K562 (cell line): Measurements from ENCODE around the gene MAP3K19. TPM values are rescaled to one million over a fixed set of nuclear protein-coding genes. Genes with fewer than 3 reads are reported as not detected.
A peak's percentile ranks its signal among the peaks of the same experiment; 100 is the strongest.

Experiments
- BCOR ChIP-seq: fragments of 450-650 bp; IDR thresholded peaks from 2 replicates; pipeline ENCODE4 v1.6.1; 2016
- ESRRA ChIP-seq: fragments of 450-650 bp; IDR thresholded peaks from 2 replicates; pipeline ENCODE4 v1.6.1; 2014; ENCODE audit warnings: low read depth, mild to moderate bottlenecking, moderate library complexity, borderline replicate concordance
- FOXM1 ChIP-seq, 2 experiments: fragments of 450-650 bp in 1 of 2; sonication (generic) in 1 of 2; formaldehyde crosslinking in 1 of 2; IDR thresholded peaks; 2 replicates each; pipeline versions ENCODE4 v1.6.1 to v1.9.0; 2017 to 2022; ENCODE audit warnings: low read depth in 2 of 2, mild to moderate bottlenecking in 2 of 2, missing genetic modification reagents in 1 of 2, moderate library complexity in 1 of 2
- GTF2B ChIP-seq: IDR thresholded peaks from 2 replicates; pipeline ENCODE4 v1.6.1; 2011; ENCODE audit not compliant: insufficient read length; ENCODE audit errors: extremely low read depth
- HLTF ChIP-seq: fragments of 450-650 bp; IDR thresholded peaks from 2 replicates; pipeline ENCODE4 v1.6.1; 2016
- MCM5 ChIP-seq: fragments of 450-650 bp; IDR thresholded peaks from 2 replicates; pipeline ENCODE4 v1.6.1; 2016; ENCODE audit warnings: low read depth
- MIER1 ChIP-seq: fragments of 450-650 bp; IDR thresholded peaks from 2 replicates; pipeline ENCODE4 v1.6.1; 2016; ENCODE audit warnings: antibody characterized with exemption, mild to moderate bottlenecking, low read depth
- NEUROD1 ChIP-seq: fragments of 150-350 bp; IDR thresholded peaks from 2 replicates; pipeline ENCODE4 v1.6.1; 2014; ENCODE audit warnings: borderline replicate concordance, low read length, low read depth; ENCODE audit not compliant: partially characterized antibody
- PHTF2 ChIP-seq: fragments of 250-450 bp; sonication (Bioruptor Pico); IDR thresholded peaks from 2 replicates; pipeline ENCODE4 v1.5.0; 2021; ENCODE audit warnings: mild to moderate bottlenecking
- PURB ChIP-seq: sonication (generic); formaldehyde crosslinking; IDR thresholded peaks from 2 replicates; pipeline ENCODE4 v1.9.0; 2021; ENCODE audit warnings: low read depth, mild to moderate bottlenecking, missing genetic modification reagents
- RUNX1 ChIP-seq: sonication (generic); IDR thresholded peaks from 2 replicates; pipeline ENCODE4 v1.6.1; 2016; ENCODE audit warnings: antibody characterized with exemption, low read depth
- SNIP1 ChIP-seq: fragments of 450-650 bp; IDR thresholded peaks from 2 replicates; pipeline ENCODE4 v1.7.1; 2017; ENCODE audit warnings: low read depth, mild to moderate bottlenecking
- TAF1 ChIP-seq: IDR thresholded peaks from 2 replicates; pipeline ENCODE4 v1.6.1; 2011; ENCODE audit warnings: mild to moderate bottlenecking, low read length, moderate library complexity; ENCODE audit not compliant: insufficient read depth, control insufficient read depth, severe bottlenecking; ENCODE audit errors: extremely low read depth
- ZNF696 ChIP-seq: fragments of 250-450 bp; sonication (Bioruptor Pico); conservative IDR thresholded peaks from 2 replicates; pipeline ENCODE4 v1.4.0; 2020; ENCODE audit warnings: mild to moderate bottlenecking, moderate library complexity
- ZNF766 ChIP-seq: fragments of 200-800 bp; sonication (Bioruptor generic); conservative IDR thresholded peaks from 2 replicates; pipeline ENCODE4 v1.6.1; 2016; ENCODE audit warnings: missing genetic modification characterization, missing compliant biosample characterization
- polyA plus RNA-seq, 8 experiments: library from polyadenylated mRNA; depleted of rRNA in 4 of 8; stranded (reverse) in 5 of 8; unstranded in 3 of 8; fragments of >200 nt; fragmentation: Nextera tagmentation in 2 of 8; fragmentation: Illumina TruSeq in 1 of 8; extraction: Ambion mirVana in 2 of 8; extraction: Trizol in 1 of 8; gene quantifications; 2 replicates each; pipeline versions ENCODE4 v1.2.1 to v1.2.3, GENCODE V29; 2011 to 2014; ENCODE audit warnings: inconsistent platforms in 1 of 8, missing spikeins in 1 of 8
- total RNA-seq, 7 experiments: library from RNA; depleted of rRNA in 6 of 7; stranded (reverse); fragments of >200 nt in 6 of 7; fragmentation: Illumina TruSeq in 2 of 7; extraction: Trizol in 2 of 7; gene quantifications; 2 replicates each; pipeline versions ENCODE4 v1.2.1 to v1.2.3, GENCODE V29; 2011 to 2021; ENCODE audit warnings: low replicate concordance in 1 of 7
- TF ChIP-seq, protein P1 (sequence below): sonication (generic); formaldehyde crosslinking; IDR thresholded peaks from 2 replicates; pipeline ENCODE4 v1.8.0; 2022; ENCODE audit warnings: mild to moderate bottlenecking, missing genetic modification reagents
- TF ChIP-seq, protein P2 (sequence below): fragments of 250-450 bp; sonication (Bioruptor Pico); IDR thresholded peaks from 2 replicates; pipeline ENCODE4 v1.9.0; 2021; ENCODE audit warnings: mild to moderate bottlenecking, inconsistent platforms
- TF ChIP-seq, protein P3 (sequence below): fragments of 150-350 bp; IDR thresholded peaks from 2 replicates; pipeline ENCODE4 v1.6.1; 2014; ENCODE audit warnings: low read depth, mild to moderate bottlenecking, low read length, borderline replicate concordance

MAP3K19 gene
- total and polyA plus RNA-seq, 9 of the 15 experiments (the other 6 are each of a cell fraction or from before 2014, with no cell fraction given) = 0.29 TPM; not detected in 8

DNA sequence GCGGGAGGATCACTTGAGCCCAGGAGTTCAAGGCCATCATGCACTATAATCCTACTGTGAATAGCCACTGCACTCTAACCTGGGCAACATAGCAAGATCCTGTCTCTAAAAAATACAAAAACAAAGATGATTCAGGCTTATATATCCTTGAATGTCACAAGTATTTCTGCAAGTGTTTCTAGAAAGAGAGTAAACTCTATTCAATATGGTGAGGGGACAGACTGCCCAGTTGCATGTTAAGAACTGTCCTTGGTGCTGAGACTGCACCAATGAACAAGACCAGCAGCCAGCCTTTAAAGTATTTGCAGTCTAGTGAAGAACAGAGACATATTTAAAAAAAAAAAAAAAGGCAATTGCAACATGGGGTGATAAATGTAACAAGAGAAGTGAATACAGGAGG is 16.4 kb downstream of the MAP3K19 start (continued):
- TF ChIP-seq, protein P1, sequence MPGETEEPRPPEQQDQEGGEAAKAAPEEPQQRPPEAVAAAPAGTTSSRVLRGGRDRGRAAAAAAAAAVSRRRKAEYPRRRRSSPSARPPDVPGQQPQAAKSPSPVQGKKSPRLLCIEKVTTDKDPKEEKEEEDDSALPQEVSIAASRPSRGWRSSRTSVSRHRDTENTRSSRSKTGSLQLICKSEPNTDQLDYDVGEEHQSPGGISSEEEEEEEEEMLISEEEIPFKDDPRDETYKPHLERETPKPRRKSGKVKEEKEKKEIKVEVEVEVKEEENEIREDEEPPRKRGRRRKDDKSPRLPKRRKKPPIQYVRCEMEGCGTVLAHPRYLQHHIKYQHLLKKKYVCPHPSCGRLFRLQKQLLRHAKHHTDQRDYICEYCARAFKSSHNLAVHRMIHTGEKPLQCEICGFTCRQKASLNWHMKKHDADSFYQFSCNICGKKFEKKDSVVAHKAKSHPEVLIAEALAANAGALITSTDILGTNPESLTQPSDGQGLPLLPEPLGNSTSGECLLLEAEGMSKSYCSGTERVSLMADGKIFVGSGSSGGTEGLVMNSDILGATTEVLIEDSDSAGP (CRISPR knock-in tag) = no peak
- TF ChIP-seq TAF1 (no peak), HLTF (no peak), ESRRA (no peak), PURB (CRISPR knock-in tag) (no peak), BCOR (no peak), SNIP1 (no peak), MIER1 (peak; percentile 95), FOXM1 (IDR thresholded peaks at IDR 0.05; ENCODE audit: low read depth) (no peak), FOXM1 (CRISPR knock-in tag; IDR thresholded peaks at IDR 0.05; ENCODE audit: low read depth) (no peak), PHTF2 (CRISPR knock-in tag) (no peak), GTF2B (no peak), MCM5 (no peak), RUNX1 (no peak), ZNF696 (CRISPR knock-in tag) (no peak), ZNF766 (CRISPR knock-in tag) (peak; percentile 47; the same call in 1 of the 2 replicates), NEUROD1 (no peak)
- TF ChIP-seq, protein P2, sequence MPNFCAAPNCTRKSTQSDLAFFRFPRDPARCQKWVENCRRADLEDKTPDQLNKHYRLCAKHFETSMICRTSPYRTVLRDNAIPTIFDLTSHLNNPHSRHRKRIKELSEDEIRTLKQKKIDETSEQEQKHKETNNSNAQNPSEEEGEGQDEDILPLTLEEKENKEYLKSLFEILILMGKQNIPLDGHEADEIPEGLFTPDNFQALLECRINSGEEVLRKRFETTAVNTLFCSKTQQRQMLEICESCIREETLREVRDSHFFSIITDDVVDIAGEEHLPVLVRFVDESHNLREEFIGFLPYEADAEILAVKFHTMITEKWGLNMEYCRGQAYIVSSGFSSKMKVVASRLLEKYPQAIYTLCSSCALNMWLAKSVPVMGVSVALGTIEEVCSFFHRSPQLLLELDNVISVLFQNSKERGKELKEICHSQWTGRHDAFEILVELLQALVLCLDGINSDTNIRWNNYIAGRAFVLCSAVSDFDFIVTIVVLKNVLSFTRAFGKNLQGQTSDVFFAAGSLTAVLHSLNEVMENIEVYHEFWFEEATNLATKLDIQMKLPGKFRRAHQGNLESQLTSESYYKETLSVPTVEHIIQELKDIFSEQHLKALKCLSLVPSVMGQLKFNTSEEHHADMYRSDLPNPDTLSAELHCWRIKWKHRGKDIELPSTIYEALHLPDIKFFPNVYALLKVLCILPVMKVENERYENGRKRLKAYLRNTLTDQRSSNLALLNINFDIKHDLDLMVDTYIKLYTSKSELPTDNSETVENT = no peak
- TF ChIP-seq, protein P3, sequence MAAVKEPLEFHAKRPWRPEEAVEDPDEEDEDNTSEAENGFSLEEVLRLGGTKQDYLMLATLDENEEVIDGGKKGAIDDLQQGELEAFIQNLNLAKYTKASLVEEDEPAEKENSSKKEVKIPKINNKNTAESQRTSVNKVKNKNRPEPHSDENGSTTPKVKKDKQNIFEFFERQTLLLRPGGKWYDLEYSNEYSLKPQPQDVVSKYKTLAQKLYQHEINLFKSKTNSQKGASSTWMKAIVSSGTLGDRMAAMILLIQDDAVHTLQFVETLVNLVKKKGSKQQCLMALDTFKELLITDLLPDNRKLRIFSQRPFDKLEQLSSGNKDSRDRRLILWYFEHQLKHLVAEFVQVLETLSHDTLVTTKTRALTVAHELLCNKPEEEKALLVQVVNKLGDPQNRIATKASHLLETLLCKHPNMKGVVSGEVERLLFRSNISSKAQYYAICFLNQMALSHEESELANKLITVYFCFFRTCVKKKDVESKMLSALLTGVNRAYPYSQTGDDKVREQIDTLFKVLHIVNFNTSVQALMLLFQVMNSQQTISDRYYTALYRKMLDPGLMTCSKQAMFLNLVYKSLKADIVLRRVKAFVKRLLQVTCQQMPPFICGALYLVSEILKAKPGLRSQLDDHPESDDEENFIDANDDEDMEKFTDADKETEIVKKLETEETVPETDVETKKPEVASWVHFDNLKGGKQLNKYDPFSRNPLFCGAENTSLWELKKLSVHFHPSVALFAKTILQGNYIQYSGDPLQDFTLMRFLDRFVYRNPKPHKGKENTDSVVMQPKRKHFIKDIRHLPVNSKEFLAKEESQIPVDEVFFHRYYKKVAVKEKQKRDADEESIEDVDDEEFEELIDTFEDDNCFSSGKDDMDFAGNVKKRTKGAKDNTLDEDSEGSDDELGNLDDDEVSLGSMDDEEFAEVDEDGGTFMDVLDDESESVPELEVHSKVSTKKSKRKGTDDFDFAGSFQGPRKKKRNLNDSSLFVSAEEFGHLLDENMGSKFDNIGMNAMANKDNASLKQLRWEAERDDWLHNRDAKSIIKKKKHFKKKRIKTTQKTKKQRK = no peak
